Measurements from ENCODE around the gene LBHD1.
A peak's percentile ranks its signal among the peaks of the same experiment; 100 is the strongest.

The LBHD1 gene

DNA sequence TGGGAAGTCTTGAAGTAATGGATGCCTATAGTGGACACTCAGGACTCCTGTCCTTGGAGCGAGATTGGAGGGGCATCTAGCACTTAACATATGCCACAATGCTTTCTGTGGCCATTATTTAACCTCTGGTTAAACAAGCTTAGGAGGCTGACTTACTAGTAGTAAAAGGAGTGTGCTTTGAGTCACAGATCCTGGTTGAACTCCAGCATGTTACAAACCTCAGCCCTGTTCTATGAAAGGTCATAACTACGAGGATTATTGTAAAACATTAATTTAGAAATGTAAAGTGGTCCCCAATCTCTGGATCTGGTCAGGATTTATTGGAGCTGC is 1.1 kb upstream of the LBHD1 start:
- Histone ChIP-seq H3K79me1 (ENCODE audit: low read depth, low read length) (peaks cover 4% of the 10 kb centered on the region), H3K36me3 (replicated peaks in 1 of 2; ENCODE audit: control insufficient read depth in 2 of 2, insufficient read depth in 2 of 2, low read length in 2 of 2) (peaks cover 18 to 49% of the 10 kb centered on the region in 2 donors), H2BK120ac (ENCODE audit: low read depth, low read length) (no peak overlapping the region), H3K4me1 (ENCODE audit: control insufficient read depth in 2 of 2, insufficient read depth in 1 of 2, low read depth in 1 of 2, low read length in 2 of 2) (peaks cover 1 to 9% of the 10 kb centered on the region in 2 donors), H4K8ac (ENCODE audit: low read depth, low read length) (no peak overlapping the region), H3K18ac (ENCODE audit: low read length) (no peak overlapping the region), H3K23ac (ENCODE audit: low read depth, low read length, poor library complexity) (no peak overlapping the region), H3K9me3 (replicated peaks in 1 of 2; ENCODE audit: control insufficient read depth in 2 of 2, insufficient read depth in 1 of 2, low read depth in 1 of 2, low read length in 2 of 2) (no peaks in the 10 kb centered on the region), H3K4me3 (ENCODE audit: low read length in 2 of 2) (no peak overlapping the region), H2BK5ac (ENCODE audit: low read length) (no peak overlapping the region), H3K9ac (ENCODE audit: low read depth, low read length, poor library complexity) (no peak overlapping the region), H2BK15ac (ENCODE audit: low read length) (no peak overlapping the region), H3K4me2 (ENCODE audit: insufficient read depth, low read length, poor library complexity, severe bottlenecking) (no peak overlapping the region), H2AK5ac (ENCODE audit: low read depth, low read length) (no peak overlapping the region), H3K4ac (ENCODE audit: low read length) (no peak overlapping the region), H2AFZ (ENCODE audit: low read length) (no peak overlapping the region), H4K91ac (ENCODE audit: low read depth, low read length, poor library complexity) (no peak overlapping the region), H2BK12ac (ENCODE audit: low read length) (no peak overlapping the region), H3K27me3 (ENCODE audit: control insufficient read depth in 3 of 3, insufficient read depth in 3 of 3, low read depth in 1 of 3, low read length in 3 of 3) (no peaks in the 10 kb centered on the region), H3K14ac (ENCODE audit: low read length) (no peak overlapping the region), H3K27ac (replicated peaks; ENCODE audit: low read length) (no peak overlapping the region)
- no CpG with 5 or more reads among the region's 2 CpGs for WGBS, 2 donors (ENCODE audit: extremely low coverage in 2 of 2, insufficient read length in 2 of 2, insufficient replicate concordance in 1 of 2)
- no peak for DNase-seq (ENCODE audit: low spot score)

DNA sequence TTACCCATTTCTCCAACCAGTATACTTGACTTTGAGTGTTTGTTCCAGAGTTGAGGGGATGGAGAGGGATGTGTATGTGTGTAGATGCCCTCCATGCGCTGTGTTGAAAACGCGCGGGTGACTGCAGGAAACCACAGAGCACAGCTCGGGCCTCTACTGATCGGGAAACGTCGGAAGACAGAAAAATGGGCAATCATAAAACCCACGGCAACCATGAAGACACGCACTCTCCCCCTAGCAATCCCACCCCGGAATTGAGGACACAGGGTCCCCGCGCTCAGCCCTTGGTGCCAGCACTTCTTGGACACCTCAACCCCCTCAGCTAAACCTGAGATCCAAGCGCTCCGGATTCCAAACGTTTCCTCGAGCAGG is 845 bp downstream of the LBHD1 start:
- H3K18ac ChIP-seq (ENCODE audit: low read length): no peak overlapping the region
- no peak overlapping the region for H2BK15ac ChIP-seq (ENCODE audit: low read length)
- H4K8ac ChIP-seq (ENCODE audit: low read depth, low read length): no peak overlapping the region
- H2AFZ ChIP-seq (ENCODE audit: low read length): peak overlapping the region; percentile 91
- H2BK120ac ChIP-seq (ENCODE audit: low read depth, low read length): peak overlapping the region; percentile 9
- H2AK5ac ChIP-seq (ENCODE audit: low read depth, low read length): no peak overlapping the region
- no peak overlapping the region for H2BK12ac ChIP-seq (ENCODE audit: low read length)
- no peak overlapping the region for H2BK5ac ChIP-seq (ENCODE audit: low read length)
- peaks cover 3 to 10% of the 10 kb centered on the region in 2 donors for H3K4me1 ChIP-seq (ENCODE audit: control insufficient read depth in 2 of 2, insufficient read depth in 1 of 2, low read depth in 1 of 2, low read length in 2 of 2)
- no peak overlapping the region for H3K4ac ChIP-seq (ENCODE audit: low read length)
- peak overlapping the region; percentile 94 for H3K4me2 ChIP-seq (ENCODE audit: insufficient read depth, low read length, poor library complexity, severe bottlenecking)
- H3K23ac ChIP-seq (ENCODE audit: low read depth, low read length, poor library complexity): peak overlapping the region; percentile 50
- no peak overlapping the region for H3K9ac ChIP-seq (ENCODE audit: low read depth, low read length, poor library complexity)
- peak overlapping the region; percentile 89 for H3K27ac ChIP-seq (replicated peaks; ENCODE audit: low read length)
- no CpG with 5 or more reads among the region's 17 CpGs for WGBS, 2 donors (ENCODE audit: extremely low coverage in 2 of 2, insufficient read length in 2 of 2, insufficient replicate concordance in 1 of 2)
- no peak overlapping the region for H4K91ac ChIP-seq (ENCODE audit: low read depth, low read length, poor library complexity)
- peak overlapping the region; percentile 84 to 96 for H3K4me3 ChIP-seq (ENCODE audit: low read length in 2 of 2)
- H3K14ac ChIP-seq (ENCODE audit: low read length): no peak overlapping the region
- H3K27me3 ChIP-seq (ENCODE audit: control insufficient read depth in 3 of 3, insufficient read depth in 3 of 3, low read depth in 1 of 3, low read length in 3 of 3): no peaks in the 10 kb centered on the region
- H3K79me1 ChIP-seq (ENCODE audit: low read depth, low read length): peaks cover 8% of the 10 kb centered on the region
- no peak for DNase-seq (ENCODE audit: low spot score)
- H3K36me3 ChIP-seq (replicated peaks in 1 of 2; ENCODE audit: control insufficient read depth in 2 of 2, insufficient read depth in 2 of 2, low read length in 2 of 2): peaks cover 16 to 48% of the 10 kb centered on the region in 2 donors
- no peaks in the 10 kb centered on the region for H3K9me3 ChIP-seq (replicated peaks in 1 of 2; ENCODE audit: control insufficient read depth in 2 of 2, insufficient read depth in 1 of 2, low read depth in 1 of 2, low read length in 2 of 2)

DNA sequence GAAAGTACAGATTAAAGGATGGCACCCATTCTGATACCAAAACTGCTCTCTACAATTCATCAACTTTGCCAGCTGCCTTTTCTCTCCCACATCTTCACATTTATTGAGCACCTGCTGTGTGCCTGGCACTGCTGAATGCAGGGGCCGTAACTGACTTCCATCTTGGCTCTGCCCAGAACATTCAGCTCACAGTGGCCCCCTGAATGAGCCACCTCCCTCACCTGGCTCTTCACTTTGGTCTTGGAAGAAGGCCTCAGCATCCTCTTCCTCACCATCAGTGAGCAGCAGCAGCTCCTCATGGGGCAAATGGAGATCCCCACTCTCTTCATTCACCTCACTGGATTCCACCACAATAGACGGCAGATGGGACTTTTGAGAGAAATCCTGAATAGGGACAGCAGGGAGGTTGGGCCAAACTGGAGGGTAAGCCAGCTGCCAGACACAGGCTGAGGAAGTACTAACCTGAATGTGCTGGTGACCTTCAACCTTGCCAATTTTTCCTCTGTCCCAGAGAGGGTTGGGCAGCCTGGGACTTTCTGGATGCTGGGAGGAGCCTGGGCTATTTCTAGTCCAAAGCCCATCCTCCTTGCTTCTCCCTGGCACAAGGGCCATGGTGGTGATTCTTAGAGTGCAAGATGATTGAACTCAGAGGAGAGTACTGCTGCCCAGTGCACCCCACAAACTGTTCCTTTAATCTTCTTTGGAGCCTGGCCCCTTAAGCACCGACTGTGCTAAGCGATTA is 2.5 kb downstream of the LBHD1 start:
- Histone ChIP-seq H3K18ac (ENCODE audit: low read length) (no peak overlapping the region), H2BK120ac (ENCODE audit: low read depth, low read length) (no peak overlapping the region), H2BK15ac (ENCODE audit: low read length) (no peak overlapping the region), H3K4me1 (ENCODE audit: control insufficient read depth in 2 of 2, insufficient read depth in 1 of 2, low read depth in 1 of 2, low read length in 2 of 2) (peaks cover 4 to 12% of the 10 kb centered on the region in 2 donors), H2AFZ (ENCODE audit: low read length) (no peak overlapping the region), H3K4me3 (ENCODE audit: low read length in 2 of 2) (no peak overlapping the region), H2AK5ac (ENCODE audit: low read depth, low read length) (no peak overlapping the region), H2BK5ac (ENCODE audit: low read length) (no peak overlapping the region), H3K14ac (ENCODE audit: low read length) (no peak overlapping the region), H3K79me1 (ENCODE audit: low read depth, low read length) (peaks cover 14% of the 10 kb centered on the region), H4K8ac (ENCODE audit: low read depth, low read length) (no peak overlapping the region), H3K36me3 (replicated peaks in 1 of 2; ENCODE audit: control insufficient read depth in 2 of 2, insufficient read depth in 2 of 2, low read length in 2 of 2) (peaks cover 15 to 43% of the 10 kb centered on the region in 2 donors), H3K27me3 (ENCODE audit: control insufficient read depth in 3 of 3, insufficient read depth in 3 of 3, low read depth in 1 of 3, low read length in 3 of 3) (no peaks in the 10 kb centered on the region), H3K27ac (replicated peaks; ENCODE audit: low read length) (peak overlapping the region; percentile 34), H2BK12ac (ENCODE audit: low read length) (no peak overlapping the region), H3K4me2 (ENCODE audit: insufficient read depth, low read length, poor library complexity, severe bottlenecking) (no peak overlapping the region), H3K23ac (ENCODE audit: low read depth, low read length, poor library complexity) (no peak overlapping the region), H3K4ac (ENCODE audit: low read length) (no peak overlapping the region), H3K9ac (ENCODE audit: low read depth, low read length, poor library complexity) (no peak overlapping the region), H3K9me3 (replicated peaks in 1 of 2; ENCODE audit: control insufficient read depth in 2 of 2, insufficient read depth in 1 of 2, low read depth in 1 of 2, low read length in 2 of 2) (no peaks in the 10 kb centered on the region), H4K91ac (ENCODE audit: low read depth, low read length, poor library complexity) (no peak overlapping the region)
- no CpG with 5 or more reads among the region's 4 CpGs for WGBS, 2 donors (ENCODE audit: extremely low coverage in 2 of 2, insufficient read length in 2 of 2, insufficient replicate concordance in 1 of 2)
- no peak for DNase-seq (ENCODE audit: low spot score)

DNA sequence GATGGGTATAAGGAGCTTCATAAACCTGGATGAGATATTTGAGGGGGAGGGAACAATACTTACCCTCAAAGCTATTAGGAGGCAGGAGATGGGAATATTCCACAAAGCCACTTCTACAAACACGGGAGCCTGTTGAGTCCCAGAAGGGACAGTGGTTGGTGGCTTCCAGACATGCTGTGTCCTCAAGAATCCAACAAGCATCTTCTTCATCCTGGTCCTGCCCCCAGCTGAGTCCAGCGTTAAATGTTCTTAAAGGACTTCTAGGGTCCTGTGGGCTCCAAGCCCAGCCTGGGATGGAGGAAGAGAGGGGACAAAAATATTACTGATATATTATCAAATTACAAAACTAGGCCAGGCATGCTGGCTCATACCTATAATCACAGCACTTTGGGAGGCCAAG is 4.6 kb downstream of the LBHD1 start:
- Histone ChIP-seq H3K4ac (ENCODE audit: low read length) (no peak overlapping the region), H4K91ac (ENCODE audit: low read depth, low read length, poor library complexity) (no peak overlapping the region), H3K9me3 (replicated peaks in 1 of 2; ENCODE audit: control insufficient read depth in 2 of 2, insufficient read depth in 1 of 2, low read depth in 1 of 2, low read length in 2 of 2) (no peaks in the 10 kb centered on the region), H3K14ac (ENCODE audit: low read length) (no peak overlapping the region), H2BK15ac (ENCODE audit: low read length) (no peak overlapping the region), H3K18ac (ENCODE audit: low read length) (no peak overlapping the region), H3K9ac (ENCODE audit: low read depth, low read length, poor library complexity) (no peak overlapping the region), H3K36me3 (replicated peaks in 1 of 2; ENCODE audit: control insufficient read depth in 2 of 2, insufficient read depth in 2 of 2, low read length in 2 of 2) (peaks cover 14 to 31% of the 10 kb centered on the region in 2 donors), H3K23ac (ENCODE audit: low read depth, low read length, poor library complexity) (no peak overlapping the region), H2BK120ac (ENCODE audit: low read depth, low read length) (no peak overlapping the region), H3K4me2 (ENCODE audit: insufficient read depth, low read length, poor library complexity, severe bottlenecking) (no peak overlapping the region), H3K27me3 (ENCODE audit: control insufficient read depth in 3 of 3, insufficient read depth in 3 of 3, low read depth in 1 of 3, low read length in 3 of 3) (no peaks in the 10 kb centered on the region), H3K4me3 (ENCODE audit: low read length in 2 of 2) (no peak overlapping the region), H2BK5ac (ENCODE audit: low read length) (no peak overlapping the region), H4K8ac (ENCODE audit: low read depth, low read length) (no peak overlapping the region), H2AFZ (ENCODE audit: low read length) (no peak overlapping the region), H3K79me1 (ENCODE audit: low read depth, low read length) (peaks cover 14% of the 10 kb centered on the region), H3K27ac (replicated peaks; ENCODE audit: low read length) (no peak overlapping the region), H2AK5ac (ENCODE audit: low read depth, low read length) (no peak overlapping the region), H3K4me1 (ENCODE audit: control insufficient read depth in 2 of 2, insufficient read depth in 1 of 2, low read depth in 1 of 2, low read length in 2 of 2) (peaks cover 4 to 12% of the 10 kb centered on the region in 2 donors), H2BK12ac (ENCODE audit: low read length) (no peak overlapping the region)
- WGBS, 2 donors (ENCODE audit: extremely low coverage in 2 of 2, insufficient read length in 2 of 2, insufficient replicate concordance in 1 of 2): no CpG with 5 or more reads among the region's 2 CpGs
- DNase-seq (ENCODE audit: low spot score): no peak
